HG03439 (cell line): ENCODE data around the gene EGR4.

Experiments
- ATAC-seq: cut with Tn5 transposase; IDR thresholded peaks from one replicate; pipeline ENCODE4 v1.9.1; 2021; ENCODE audit warnings: mild to moderate bottlenecking, moderate library complexity; ENCODE audit not compliant: unreplicated experiment

EGR4 gene

GRCh38 chr2:73250872-73251846 lies 42.2 kb downstream of the EGR4 start:
- ATAC-seq: no peak

GRCh38 chr2:73249636-73250035 lies 43.7 kb downstream of the EGR4 start:
- ATAC-seq: no peak

GRCh38 chr2:73246850-73247249 lies 46.5 kb downstream of the EGR4 start:
- no peak for ATAC-seq

GRCh38 chr2:73244580-73244979 lies 48.8 kb downstream of the EGR4 start:
- ATAC-seq: no peak

GRCh38 chr2:73243884-73244570 lies 49.3 kb downstream of the EGR4 start:
- ATAC-seq: no peak
